H1 (cell line): ENCODE results near the gene MAMSTR. TPM values are rescaled to one million over a fixed set of nuclear protein-coding genes. Genes with fewer than 3 reads are reported as not detected.

Experiments
- CEBPB ChIP-seq: IDR thresholded peaks from 2 replicates; pipeline ENCODE4 v1.6.1; 2012; ENCODE audit warnings: low read depth, low read length
- CREB1 ChIP-seq: IDR thresholded peaks from 2 replicates; pipeline ENCODE4 v1.6.1; 2012; ENCODE audit warnings: inconsistent platforms
- NRF1 ChIP-seq: IDR thresholded peaks from 2 replicates; pipeline ENCODE4 v1.6.1; 2011; ENCODE audit warnings: mild to moderate bottlenecking, low read depth, low read length, improper control_type of control experiment
- POLR2A ChIP-seq, 2 experiments: IDR thresholded peaks; 1 replicate in 1 of 2; 2 replicates in 1 of 2; pipeline ENCODE4 v1.6.1; 2011; ENCODE audit warnings: low read depth in 2 of 2, low read length in 2 of 2, mild to moderate bottlenecking in 2 of 2; ENCODE audit errors: control extremely low read depth in 1 of 2
- RNF2 ChIP-seq: fragments of 200-900, 300-1000 bp; sonication (generic); IDR thresholded peaks from 2 replicates; pipeline ENCODE4 v1.7.1; 2016; ENCODE audit warnings: borderline replicate concordance, low read depth, mild to moderate bottlenecking, antibody characterized with exemption, low read length; ENCODE audit not compliant: poor library complexity, severe bottlenecking; ENCODE audit errors: missing control alignments
- SAP30 ChIP-seq: fragments of 300-600 bp; sonication (generic); IDR thresholded peaks from 2 replicates; pipeline ENCODE4 v1.7.1; 2012; ENCODE audit warnings: low read length, moderate library complexity, mild to moderate bottlenecking, inconsistent platforms; ENCODE audit not compliant: insufficient read depth, insufficient replicate concordance
- TAF1 ChIP-seq: IDR thresholded peaks from 2 replicates; pipeline ENCODE4 v1.6.1; 2011; ENCODE audit warnings: mild to moderate bottlenecking, low read depth, low read length
- TCF12 ChIP-seq: IDR thresholded peaks from 2 replicates; pipeline ENCODE4 v1.6.1; 2011; ENCODE audit warnings: low read depth, mild to moderate bottlenecking, low read length
- polyA plus RNA-seq, 7 experiments: library from polyadenylated mRNA; depleted of rRNA in 3 of 7; stranded (reverse) in 5 of 7; unstranded in 2 of 7; fragments of >200 nt in 5 of 7; fragments of 200-250 nt in 2 of 7; gene quantifications; 1 replicate in 5 of 7; 2 replicates in 1 of 7; 4 replicates in 1 of 7; pipeline versions ENCODE4 v1.2.1 to v1.2.3, GENCODE V29; 2011 to 2013; ENCODE audit warnings: missing spikeins in 2 of 7, mixed read lengths in 2 of 7
- total RNA-seq: library from RNA; stranded (reverse); fragmentation: NEBNext Ultra II Directional; extraction: Animal tissue kit (Norgen Biotek cat#: 25700); gene quantifications from 2 replicates; pipeline ENCODE4 v1.2.1, GENCODE V29; 2021
- TF ChIP-seq, protein P1 (sequence below): fragments of 300-600 bp; sonication (generic); IDR thresholded peaks from 2 replicates; pipeline ENCODE4 v1.7.1; 2012; ENCODE audit warnings: low read length, moderate library complexity, mild to moderate bottlenecking, inconsistent platforms; ENCODE audit not compliant: insufficient replicate concordance

The MAMSTR gene
- total and polyA plus RNA-seq, 2 of the 8 experiments (the other 6 are each of a cell fraction or from before 2014, with no cell fraction given): 2.0 to 2.3 TPM

- TF ChIP-seq, protein P1, sequence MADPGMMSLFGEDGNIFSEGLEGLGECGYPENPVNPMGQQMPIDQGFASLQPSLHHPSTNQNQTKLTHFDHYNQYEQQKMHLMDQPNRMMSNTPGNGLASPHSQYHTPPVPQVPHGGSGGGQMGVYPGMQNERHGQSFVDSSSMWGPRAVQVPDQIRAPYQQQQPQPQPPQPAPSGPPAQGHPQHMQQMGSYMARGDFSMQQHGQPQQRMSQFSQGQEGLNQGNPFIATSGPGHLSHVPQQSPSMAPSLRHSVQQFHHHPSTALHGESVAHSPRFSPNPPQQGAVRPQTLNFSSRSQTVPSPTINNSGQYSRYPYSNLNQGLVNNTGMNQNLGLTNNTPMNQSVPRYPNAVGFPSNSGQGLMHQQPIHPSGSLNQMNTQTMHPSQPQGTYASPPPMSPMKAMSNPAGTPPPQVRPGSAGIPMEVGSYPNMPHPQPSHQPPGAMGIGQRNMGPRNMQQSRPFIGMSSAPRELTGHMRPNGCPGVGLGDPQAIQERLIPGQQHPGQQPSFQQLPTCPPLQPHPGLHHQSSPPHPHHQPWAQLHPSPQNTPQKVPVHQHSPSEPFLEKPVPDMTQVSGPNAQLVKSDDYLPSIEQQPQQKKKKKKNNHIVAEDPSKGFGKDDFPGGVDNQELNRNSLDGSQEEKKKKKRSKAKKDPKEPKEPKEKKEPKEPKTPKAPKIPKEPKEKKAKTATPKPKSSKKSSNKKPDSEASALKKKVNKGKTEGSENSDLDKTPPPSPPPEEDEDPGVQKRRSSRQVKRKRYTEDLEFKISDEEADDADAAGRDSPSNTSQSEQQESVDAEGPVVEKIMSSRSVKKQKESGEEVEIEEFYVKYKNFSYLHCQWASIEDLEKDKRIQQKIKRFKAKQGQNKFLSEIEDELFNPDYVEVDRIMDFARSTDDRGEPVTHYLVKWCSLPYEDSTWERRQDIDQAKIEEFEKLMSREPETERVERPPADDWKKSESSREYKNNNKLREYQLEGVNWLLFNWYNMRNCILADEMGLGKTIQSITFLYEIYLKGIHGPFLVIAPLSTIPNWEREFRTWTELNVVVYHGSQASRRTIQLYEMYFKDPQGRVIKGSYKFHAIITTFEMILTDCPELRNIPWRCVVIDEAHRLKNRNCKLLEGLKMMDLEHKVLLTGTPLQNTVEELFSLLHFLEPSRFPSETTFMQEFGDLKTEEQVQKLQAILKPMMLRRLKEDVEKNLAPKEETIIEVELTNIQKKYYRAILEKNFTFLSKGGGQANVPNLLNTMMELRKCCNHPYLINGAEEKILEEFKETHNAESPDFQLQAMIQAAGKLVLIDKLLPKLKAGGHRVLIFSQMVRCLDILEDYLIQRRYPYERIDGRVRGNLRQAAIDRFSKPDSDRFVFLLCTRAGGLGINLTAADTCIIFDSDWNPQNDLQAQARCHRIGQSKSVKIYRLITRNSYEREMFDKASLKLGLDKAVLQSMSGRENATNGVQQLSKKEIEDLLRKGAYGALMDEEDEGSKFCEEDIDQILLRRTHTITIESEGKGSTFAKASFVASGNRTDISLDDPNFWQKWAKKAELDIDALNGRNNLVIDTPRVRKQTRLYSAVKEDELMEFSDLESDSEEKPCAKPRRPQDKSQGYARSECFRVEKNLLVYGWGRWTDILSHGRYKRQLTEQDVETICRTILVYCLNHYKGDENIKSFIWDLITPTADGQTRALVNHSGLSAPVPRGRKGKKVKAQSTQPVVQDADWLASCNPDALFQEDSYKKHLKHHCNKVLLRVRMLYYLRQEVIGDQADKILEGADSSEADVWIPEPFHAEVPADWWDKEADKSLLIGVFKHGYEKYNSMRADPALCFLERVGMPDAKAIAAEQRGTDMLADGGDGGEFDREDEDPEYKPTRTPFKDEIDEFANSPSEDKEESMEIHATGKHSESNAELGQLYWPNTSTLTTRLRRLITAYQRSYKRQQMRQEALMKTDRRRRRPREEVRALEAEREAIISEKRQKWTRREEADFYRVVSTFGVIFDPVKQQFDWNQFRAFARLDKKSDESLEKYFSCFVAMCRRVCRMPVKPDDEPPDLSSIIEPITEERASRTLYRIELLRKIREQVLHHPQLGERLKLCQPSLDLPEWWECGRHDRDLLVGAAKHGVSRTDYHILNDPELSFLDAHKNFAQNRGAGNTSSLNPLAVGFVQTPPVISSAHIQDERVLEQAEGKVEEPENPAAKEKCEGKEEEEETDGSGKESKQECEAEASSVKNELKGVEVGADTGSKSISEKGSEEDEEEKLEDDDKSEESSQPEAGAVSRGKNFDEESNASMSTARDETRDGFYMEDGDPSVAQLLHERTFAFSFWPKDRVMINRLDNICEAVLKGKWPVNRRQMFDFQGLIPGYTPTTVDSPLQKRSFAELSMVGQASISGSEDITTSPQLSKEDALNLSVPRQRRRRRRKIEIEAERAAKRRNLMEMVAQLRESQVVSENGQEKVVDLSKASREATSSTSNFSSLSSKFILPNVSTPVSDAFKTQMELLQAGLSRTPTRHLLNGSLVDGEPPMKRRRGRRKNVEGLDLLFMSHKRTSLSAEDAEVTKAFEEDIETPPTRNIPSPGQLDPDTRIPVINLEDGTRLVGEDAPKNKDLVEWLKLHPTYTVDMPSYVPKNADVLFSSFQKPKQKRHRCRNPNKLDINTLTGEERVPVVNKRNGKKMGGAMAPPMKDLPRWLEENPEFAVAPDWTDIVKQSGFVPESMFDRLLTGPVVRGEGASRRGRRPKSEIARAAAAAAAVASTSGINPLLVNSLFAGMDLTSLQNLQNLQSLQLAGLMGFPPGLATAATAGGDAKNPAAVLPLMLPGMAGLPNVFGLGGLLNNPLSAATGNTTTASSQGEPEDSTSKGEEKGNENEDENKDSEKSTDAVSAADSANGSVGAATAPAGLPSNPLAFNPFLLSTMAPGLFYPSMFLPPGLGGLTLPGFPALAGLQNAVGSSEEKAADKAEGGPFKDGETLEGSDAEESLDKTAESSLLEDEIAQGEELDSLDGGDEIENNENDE: no peak
- no peak for TF ChIP-seq CEBPB
- no peak for TF ChIP-seq TCF12
- TF ChIP-seq TAF1: no peak
- no peak for TF ChIP-seq CREB1
- TF ChIP-seq RNF2: no peak
- no peak for TF ChIP-seq SAP30
- TF ChIP-seq NRF1: no peak
- no peak for TF ChIP-seq POLR2A (IDR thresholded peaks at IDR 0.05; ENCODE audit: control extremely low read depth in 1 of 2, low read depth in 2 of 2, low read length in 2 of 2)
- TF ChIP-seq, all 59 proteins: peak for 0
These were observed 43.0 kb downstream of the MAMSTR start (continued) for GRCh38 chr19:48676487-48676886.
